NCI-H2196 (cell line): ENCODE data around the gene TPST2.
"Not testable (repeated sequence)": the region's sequence is repeated elsewhere in the genome, so short reads cannot be mapped to it uniquely, and the experiment has no call there.

Experiments
- DNase-seq: peaks from one replicate; lab custom pipeline; 2025; ENCODE audit not compliant: unreplicated experiment; lab: John Stamatoyannopoulos, UW

The TPST2 gene

GRCh38 chr22:26589845-26590736 lies at the start of gene TPST2:
Gene TPST2, minus strand, starts transcription at chr22:26590132. Its CDS starts 48,502 bp downstream, at chr22:26541630.
- peak; percentile 56 for DNase-seq

GRCh38 chr22:26636296-26636695 lies 46.4 kb upstream of the TPST2 start:
- DNase-seq: no peak

- DNase-seq: no peak
Measured at GRCh38 chr22:26635117-26635516, 45.2 kb upstream of the TPST2 start.

GRCh38 chr22:26634189-26634588 lies 44.3 kb upstream of the TPST2 start:
- no peak for DNase-seq

GRCh38 chr22:26632422-26633155 lies 42.7 kb upstream of the TPST2 start:
- DNase-seq: no peak

- DNase-seq: no peak
Measured at GRCh38 chr22:26631282-26631681, 41.4 kb upstream of the TPST2 start.

- DNase-seq: no peak
Measured at GRCh38 chr22:26629988-26630761, 40.2 kb upstream of the TPST2 start.

GRCh38 chr22:26624803-26625202 lies 34.9 kb upstream of the TPST2 start:
- no peak for DNase-seq

- no peak for DNase-seq
Measured at GRCh38 chr22:26623984-26624383, 34.1 kb upstream of the TPST2 start.

GRCh38 chr22:26621663-26622062 lies 31.7 kb upstream of the TPST2 start, which contains the start of gene CRYBA4:
Gene CRYBA4, plus strand, starts transcription at chr22:26621963. Its CDS starts 634 bp downstream, at chr22:26622597.
- no peak for DNase-seq

- DNase-seq: no peak
Measured at GRCh38 chr22:26620197-26620596, 30.3 kb upstream of the TPST2 start.

GRCh38 chr22:26619510-26619909 lies 29.6 kb upstream of the TPST2 start:
- DNase-seq: no peak

GRCh38 chr22:26618455-26618854 lies 28.5 kb upstream of the TPST2 start:
- no peak for DNase-seq

- no peak for DNase-seq
Measured at GRCh38 chr22:26617271-26618199, 27.6 kb upstream of the TPST2 start, which contains the start of gene CRYBB1. Gene CRYBB1, minus strand, starts transcription at chr22:26618027. Its CDS starts 1,708 bp downstream, at chr22:26616319.

- DNase-seq: no peak
Measured at GRCh38 chr22:26616650-26617049, 26.7 kb upstream of the TPST2 start.

GRCh38 chr22:26615830-26616435 lies 26.0 kb upstream of the TPST2 start:
- no peak for DNase-seq

GRCh38 chr22:26615149-26615548 lies 25.2 kb upstream of the TPST2 start:
- DNase-seq: no peak

- DNase-seq: no peak
Measured at GRCh38 chr22:26614322-26614721, 24.4 kb upstream of the TPST2 start.

- DNase-seq: not testable (repeated sequence)
Measured at GRCh38 chr22:26613753-26614152, 23.8 kb upstream of the TPST2 start.

GRCh38 chr22:26612652-26613051 lies 22.7 kb upstream of the TPST2 start:
- no peak for DNase-seq
